Measurements from ENCODE around the gene SEL1L2.

Gene SEL1L2

DNA sequence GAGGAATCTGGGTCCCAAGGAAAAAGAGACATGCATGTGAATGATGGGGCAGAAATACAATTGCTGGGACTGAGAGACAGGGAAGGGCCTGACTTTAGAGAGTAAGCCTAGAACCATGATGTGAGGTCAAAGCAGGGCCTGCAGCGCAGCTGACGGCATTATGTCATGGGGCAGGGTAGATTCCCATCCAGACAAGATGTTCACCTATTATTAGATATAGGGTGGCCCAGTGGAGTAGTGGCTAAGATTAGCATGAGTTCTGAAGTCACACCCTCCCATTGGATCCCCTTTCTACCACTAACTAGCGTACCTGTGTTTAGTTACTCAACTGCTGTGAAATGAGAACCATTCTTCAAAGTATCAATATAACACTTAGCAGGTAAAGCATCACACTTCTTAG lies 166.0 kb downstream of the SEL1L2 start:
- H3K9me3 ChIP-seq (ENCODE audit: control insufficient read depth, insufficient read depth, low read length): no peaks in the 10 kb centered on the region
- H3K27ac ChIP-seq (ENCODE audit: low read depth, low read length): no peak overlapping the region
- no peak overlapping the region for H3K4me3 ChIP-seq (ENCODE audit: low read length)
- TF ChIP-seq, protein P1, sequence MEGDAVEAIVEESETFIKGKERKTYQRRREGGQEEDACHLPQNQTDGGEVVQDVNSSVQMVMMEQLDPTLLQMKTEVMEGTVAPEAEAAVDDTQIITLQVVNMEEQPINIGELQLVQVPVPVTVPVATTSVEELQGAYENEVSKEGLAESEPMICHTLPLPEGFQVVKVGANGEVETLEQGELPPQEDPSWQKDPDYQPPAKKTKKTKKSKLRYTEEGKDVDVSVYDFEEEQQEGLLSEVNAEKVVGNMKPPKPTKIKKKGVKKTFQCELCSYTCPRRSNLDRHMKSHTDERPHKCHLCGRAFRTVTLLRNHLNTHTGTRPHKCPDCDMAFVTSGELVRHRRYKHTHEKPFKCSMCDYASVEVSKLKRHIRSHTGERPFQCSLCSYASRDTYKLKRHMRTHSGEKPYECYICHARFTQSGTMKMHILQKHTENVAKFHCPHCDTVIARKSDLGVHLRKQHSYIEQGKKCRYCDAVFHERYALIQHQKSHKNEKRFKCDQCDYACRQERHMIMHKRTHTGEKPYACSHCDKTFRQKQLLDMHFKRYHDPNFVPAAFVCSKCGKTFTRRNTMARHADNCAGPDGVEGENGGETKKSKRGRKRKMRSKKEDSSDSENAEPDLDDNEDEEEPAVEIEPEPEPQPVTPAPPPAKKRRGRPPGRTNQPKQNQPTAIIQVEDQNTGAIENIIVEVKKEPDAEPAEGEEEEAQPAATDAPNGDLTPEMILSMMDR (IDR thresholded peaks at IDR 0.05; ENCODE audit: low read depth, low read length, poor library complexity, severe bottlenecking): no peak
- TF ChIP-seq EZH2phosphoT487 (IDR thresholded peaks at IDR 0.05; ENCODE audit: borderline replicate concordance, low read length): no peak
- no peak overlapping the region for H3K4me2 ChIP-seq (ENCODE audit: low read length)
- 0 out of 2 replicates have a peak, but pooled peaks cover 5% of the 10 kb centered on the region for H4K20me1 ChIP-seq (ENCODE audit: control insufficient read depth, insufficient read depth, low read depth, low read length)
- H3K79me2 ChIP-seq (ENCODE audit: control insufficient read depth, low read length): no peaks in the 10 kb centered on the region
- H3F3A ChIP-seq (ENCODE audit: control insufficient read depth, insufficient read depth): peaks cover 3% of the 10 kb centered on the region; the same call in 1 of the 2 replicates
- H3K9me2 ChIP-seq (replicated peaks; ENCODE audit: control insufficient read depth, low read length): no peaks in the 10 kb centered on the region
- no peaks in the 10 kb centered on the region for H3K36me3 ChIP-seq (ENCODE audit: control insufficient read depth, low read length)
- H3K27me3 ChIP-seq (ENCODE audit: control insufficient read depth, low read length): no peaks in the 10 kb centered on the region; the same call in 1 of the 2 replicates
- H3K4me1 ChIP-seq (ENCODE audit: control insufficient read depth, low read length): no peaks in the 10 kb centered on the region

DNA sequence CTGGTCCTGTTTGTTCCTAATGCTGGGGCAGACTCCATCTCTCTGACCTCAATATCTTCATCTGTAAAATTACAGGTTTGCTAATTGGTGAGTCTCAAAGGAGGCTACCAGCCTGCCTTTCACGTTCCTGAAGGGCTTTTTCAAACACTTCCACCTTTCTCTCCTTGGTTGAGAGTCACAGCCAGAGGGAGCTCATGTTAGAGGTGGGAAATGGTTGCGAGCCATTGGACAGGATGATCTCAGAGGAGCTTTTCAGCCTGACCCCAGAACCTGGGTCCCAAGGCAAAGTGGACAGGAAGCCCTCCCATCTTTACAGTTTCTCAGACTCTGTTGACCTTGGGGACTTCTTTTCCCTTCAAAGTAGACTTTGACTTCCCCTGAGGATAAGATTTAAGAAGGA lies 168.0 kb downstream of the SEL1L2 start:
- Histone ChIP-seq H3K9me2 (replicated peaks; ENCODE audit: control insufficient read depth, low read length) (no peaks in the 10 kb centered on the region), H3K4me3 (ENCODE audit: low read length) (no peak overlapping the region), H4K20me1 (ENCODE audit: control insufficient read depth, insufficient read depth, low read depth, low read length) (0 out of 2 replicates have a peak, but pooled peaks cover 5% of the 10 kb centered on the region), H3F3A (ENCODE audit: control insufficient read depth, insufficient read depth) (peaks cover 3% of the 10 kb centered on the region; the same call in 1 of the 2 replicates), H3K79me2 (ENCODE audit: control insufficient read depth, low read length) (no peaks in the 10 kb centered on the region), H3K9me3 (ENCODE audit: control insufficient read depth, insufficient read depth, low read length) (no peaks in the 10 kb centered on the region), H3K4me1 (ENCODE audit: control insufficient read depth, low read length) (no peaks in the 10 kb centered on the region), H3K4me2 (ENCODE audit: low read length) (no peak overlapping the region), H3K27ac (ENCODE audit: low read depth, low read length) (no peak overlapping the region), H3K36me3 (ENCODE audit: control insufficient read depth, low read length) (peaks cover 10% of the 10 kb centered on the region), H3K27me3 (ENCODE audit: control insufficient read depth, low read length) (no peaks in the 10 kb centered on the region; the same call in 1 of the 2 replicates)
- TF ChIP-seq EZH2phosphoT487 (IDR thresholded peaks at IDR 0.05; ENCODE audit: borderline replicate concordance, low read length): no peak
- TF ChIP-seq, protein P1 (IDR thresholded peaks at IDR 0.05; ENCODE audit: low read depth, low read length, poor library complexity, severe bottlenecking): no peak

DNA sequence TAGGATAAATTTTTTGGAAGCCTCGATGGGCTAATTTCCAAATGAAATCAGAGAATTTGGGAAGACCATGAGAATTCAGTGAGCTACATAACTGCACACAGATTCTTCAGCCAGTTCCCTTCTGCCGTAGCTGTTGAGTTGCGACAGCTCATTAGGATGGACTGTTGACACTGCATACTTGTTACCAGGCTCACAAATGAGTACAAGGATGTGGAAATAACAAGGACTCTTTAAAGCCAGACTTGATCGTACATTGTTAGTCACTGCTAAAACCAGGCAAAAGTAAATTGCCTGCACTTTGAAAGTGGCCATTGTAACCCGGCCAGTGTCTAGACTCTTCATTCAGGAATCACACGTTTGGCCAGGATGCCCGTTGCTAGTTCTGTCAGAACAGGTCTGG lies 168.5 kb downstream of the SEL1L2 start:
- Histone ChIP-seq H3K4me1 (ENCODE audit: control insufficient read depth, low read length) (no peaks in the 10 kb centered on the region), H3K27ac (ENCODE audit: low read depth, low read length) (no peak overlapping the region), H4K20me1 (ENCODE audit: control insufficient read depth, insufficient read depth, low read depth, low read length) (0 out of 2 replicates have a peak, but pooled peaks cover 5% of the 10 kb centered on the region), H3K4me2 (ENCODE audit: low read length) (no peak overlapping the region), H3K4me3 (ENCODE audit: low read length) (no peak overlapping the region), H3K9me2 (replicated peaks; ENCODE audit: control insufficient read depth, low read length) (no peaks in the 10 kb centered on the region), H3K36me3 (ENCODE audit: control insufficient read depth, low read length) (peaks cover 14% of the 10 kb centered on the region), H3F3A (ENCODE audit: control insufficient read depth, insufficient read depth) (peaks cover 3% of the 10 kb centered on the region; the same call in 1 of the 2 replicates), H3K27me3 (ENCODE audit: control insufficient read depth, low read length) (no peaks in the 10 kb centered on the region; the same call in 1 of the 2 replicates), H3K9me3 (ENCODE audit: control insufficient read depth, insufficient read depth, low read length) (no peaks in the 10 kb centered on the region), H3K79me2 (ENCODE audit: control insufficient read depth, low read length) (no peaks in the 10 kb centered on the region)
- TF ChIP-seq EZH2phosphoT487 (IDR thresholded peaks at IDR 0.05; ENCODE audit: borderline replicate concordance, low read length): no peak
- TF ChIP-seq, protein P1 (IDR thresholded peaks at IDR 0.05; ENCODE audit: low read depth, low read length, poor library complexity, severe bottlenecking): no peak
